GM18511 (cell line): ENCODE results near the gene PRSS2.

Experiments
- ATAC-seq: cut with Tn5 transposase; IDR thresholded peaks from one replicate; pipeline ENCODE4 v1.9.1; 2021; ENCODE audit warnings: mild to moderate bottlenecking, moderate library complexity; ENCODE audit not compliant: unreplicated experiment

The PRSS2 gene

GRCh38 chr7:142819530-142819929 is 48.8 kb downstream of the PRSS2 start:
- ATAC-seq = no peak

- no peak for ATAC-seq
These were observed 51.9 kb downstream of the PRSS2 start for GRCh38 chr7:142822714-142823113.
